ENCODE data around the gene COG4.
A peak's percentile ranks its signal among the peaks of the same experiment; 100 is the strongest.
"Not testable (repeated sequence)": the region's sequence is repeated elsewhere in the genome, so short reads cannot be mapped to it uniquely, and the experiment has no call there.

Gene COG4

DNA sequence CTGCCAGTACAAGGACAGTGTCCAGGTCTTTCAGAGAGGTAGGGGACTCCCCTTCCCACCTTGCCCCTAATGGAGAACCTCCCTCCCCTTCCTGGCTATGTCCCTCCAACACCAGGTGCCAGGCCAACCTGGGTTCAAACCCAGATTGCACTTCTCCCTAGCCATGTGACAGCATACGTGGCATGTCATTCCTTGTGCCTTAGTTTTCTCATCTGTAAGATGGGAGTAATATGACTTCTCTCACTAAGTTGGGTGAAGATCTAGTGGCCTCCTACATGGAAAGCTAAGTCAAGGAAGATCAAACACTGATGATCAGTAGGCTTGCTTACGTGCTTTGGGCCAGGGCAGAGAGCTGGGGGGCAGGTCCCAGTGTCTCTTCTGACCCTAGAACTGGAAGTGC lies 60.1 kb downstream of the COG4 start:
- H3K27me3 ChIP-seq (replicated peaks; ENCODE audit: control insufficient read depth, insufficient read depth, low read length, poor library complexity, severe bottlenecking), result no peaks in the 10 kb centered on the region
- DNase-seq, result no peak
- no peaks in the 10 kb centered on the region for H3K4me1 ChIP-seq (ENCODE audit: control insufficient read depth, insufficient read depth, low read length, poor library complexity, severe bottlenecking)
- no peak overlapping the region for H3K4me3 ChIP-seq (ENCODE audit: insufficient read depth, low read depth, low read length, poor library complexity, severe bottlenecking)
- no peak overlapping the region for H3K27ac ChIP-seq (ENCODE audit: insufficient read depth, low read length, poor library complexity, severe bottlenecking)
- H3K36me3 ChIP-seq (ENCODE audit: control insufficient read depth, insufficient read depth, low read length), result peaks cover 20% of the 10 kb centered on the region
- H3K9me3 ChIP-seq (ENCODE audit: control insufficient read depth, low read length), result no peaks in the 10 kb centered on the region

DNA sequence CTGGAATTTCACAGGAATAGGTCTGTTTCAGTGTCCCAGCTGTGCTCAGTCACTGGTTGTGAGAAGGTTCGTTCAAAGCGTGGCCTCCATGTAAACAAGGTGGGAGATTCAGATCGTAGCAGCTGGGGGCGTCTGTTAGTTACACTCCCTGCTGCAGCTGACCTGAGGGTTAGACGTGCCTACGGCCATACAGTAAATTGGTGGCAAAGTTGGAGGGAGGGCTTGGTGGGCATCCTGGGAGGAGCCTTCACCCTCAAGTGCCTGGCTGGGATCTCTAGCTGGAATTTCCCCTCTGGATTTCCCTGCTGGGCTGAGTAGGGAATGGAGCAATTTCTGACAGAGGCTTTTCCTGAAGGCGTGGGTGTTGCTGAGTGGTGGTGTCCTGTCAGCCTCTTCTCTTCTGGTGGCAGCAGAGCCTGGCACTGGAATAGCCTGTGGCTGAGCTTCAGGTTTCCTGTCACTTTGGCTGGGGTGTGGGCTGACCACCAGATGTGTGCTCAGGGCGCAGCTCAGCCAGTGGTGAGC lies 62.6 kb downstream of the COG4 start:
- DNase-seq, result no peak
- Histone ChIP-seq H3K9me3 (ENCODE audit: control insufficient read depth, low read length) (no peaks in the 10 kb centered on the region), H3K36me3 (ENCODE audit: control insufficient read depth, insufficient read depth, low read length) (peaks cover 13% of the 10 kb centered on the region), H3K27me3 (replicated peaks; ENCODE audit: control insufficient read depth, insufficient read depth, low read length, poor library complexity, severe bottlenecking) (no peaks in the 10 kb centered on the region), H3K4me3 (ENCODE audit: insufficient read depth, low read depth, low read length, poor library complexity, severe bottlenecking) (no peak overlapping the region), H3K4me1 (ENCODE audit: control insufficient read depth, insufficient read depth, low read length, poor library complexity, severe bottlenecking) (peaks cover 2% of the 10 kb centered on the region), H3K27ac (ENCODE audit: insufficient read depth, low read length, poor library complexity, severe bottlenecking) (no peak overlapping the region)

DNA sequence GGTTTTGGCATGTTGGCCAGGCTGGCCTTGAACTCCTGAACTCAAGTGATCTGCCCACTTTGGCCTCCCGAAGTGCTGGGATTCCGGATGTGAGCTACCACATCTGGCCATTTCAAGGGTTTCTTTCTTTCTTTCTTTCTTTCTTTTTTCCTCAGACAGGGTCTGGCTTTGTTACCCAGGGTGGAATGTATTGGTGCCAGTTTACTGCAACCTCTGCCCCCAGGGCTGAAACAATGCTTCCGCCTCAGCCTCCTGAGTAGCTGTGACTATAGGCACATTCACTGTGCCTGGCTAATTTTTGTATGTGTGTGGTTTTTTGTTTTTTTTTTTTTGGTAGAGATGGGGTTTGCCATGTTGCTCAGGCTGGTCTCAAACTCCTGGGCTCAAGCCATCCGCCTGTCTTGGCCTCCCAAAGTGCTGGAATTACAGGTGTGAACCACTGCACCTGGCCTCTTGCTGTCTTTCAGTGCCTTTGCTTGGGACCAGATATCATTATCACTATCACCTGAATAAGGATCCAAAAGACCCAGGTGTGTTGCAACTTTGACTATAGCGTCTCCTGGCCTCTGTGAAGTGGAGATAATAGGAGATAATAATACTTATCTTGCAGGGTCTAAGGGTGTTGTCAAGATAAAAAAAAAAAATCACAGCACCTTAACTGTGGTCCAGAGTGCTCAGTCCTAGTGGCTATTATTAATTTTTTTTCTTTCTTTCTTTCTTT lies 65.7 kb downstream of the COG4 start:
- no peak overlapping the region for H3K4me3 ChIP-seq (ENCODE audit: insufficient read depth, low read depth, low read length, poor library complexity, severe bottlenecking)
- H3K27me3 ChIP-seq (replicated peaks; ENCODE audit: control insufficient read depth, insufficient read depth, low read length, poor library complexity, severe bottlenecking), result no peaks in the 10 kb centered on the region
- H3K9me3 ChIP-seq (ENCODE audit: control insufficient read depth, low read length), result no peaks in the 10 kb centered on the region
- no peak overlapping the region for H3K27ac ChIP-seq (ENCODE audit: insufficient read depth, low read length, poor library complexity, severe bottlenecking)
- peaks cover 8% of the 10 kb centered on the region for H3K4me1 ChIP-seq (ENCODE audit: control insufficient read depth, insufficient read depth, low read length, poor library complexity, severe bottlenecking)
- no peak for DNase-seq
- H3K36me3 ChIP-seq (ENCODE audit: control insufficient read depth, insufficient read depth, low read length), result no peaks in the 10 kb centered on the region

DNA sequence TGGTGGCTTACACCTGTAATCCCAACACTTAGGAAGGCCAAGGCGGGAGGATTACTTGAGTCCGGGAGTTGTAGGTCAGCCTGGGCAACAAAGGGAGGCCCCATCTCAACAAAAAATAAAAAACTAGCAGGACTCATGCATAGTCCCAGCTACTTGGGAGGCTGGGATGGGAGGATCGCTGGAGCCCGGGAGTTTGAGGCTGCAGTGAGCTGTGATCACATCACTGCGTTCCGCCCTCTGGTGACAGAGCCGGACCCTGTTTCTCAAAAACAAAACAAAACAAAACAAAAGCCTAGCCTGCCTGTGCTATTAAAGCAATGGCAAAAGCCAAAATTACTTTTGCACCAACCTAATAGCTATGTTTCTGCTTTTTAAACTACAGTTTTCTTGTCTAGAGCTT lies 67.4 kb downstream of the COG4 start:
- DNase-seq, result no peak
- Histone ChIP-seq H3K27me3 (replicated peaks; ENCODE audit: control insufficient read depth, insufficient read depth, low read length, poor library complexity, severe bottlenecking) (no peaks in the 10 kb centered on the region), H3K9me3 (ENCODE audit: control insufficient read depth, low read length) (no peaks in the 10 kb centered on the region), H3K36me3 (ENCODE audit: control insufficient read depth, insufficient read depth, low read length) (no peaks in the 10 kb centered on the region), H3K27ac (ENCODE audit: insufficient read depth, low read length, poor library complexity, severe bottlenecking) (no peak overlapping the region), H3K4me1 (ENCODE audit: control insufficient read depth, insufficient read depth, low read length, poor library complexity, severe bottlenecking) (peaks cover 8% of the 10 kb centered on the region), H3K4me3 (ENCODE audit: insufficient read depth, low read depth, low read length, poor library complexity, severe bottlenecking) (no peak overlapping the region)

DNA sequence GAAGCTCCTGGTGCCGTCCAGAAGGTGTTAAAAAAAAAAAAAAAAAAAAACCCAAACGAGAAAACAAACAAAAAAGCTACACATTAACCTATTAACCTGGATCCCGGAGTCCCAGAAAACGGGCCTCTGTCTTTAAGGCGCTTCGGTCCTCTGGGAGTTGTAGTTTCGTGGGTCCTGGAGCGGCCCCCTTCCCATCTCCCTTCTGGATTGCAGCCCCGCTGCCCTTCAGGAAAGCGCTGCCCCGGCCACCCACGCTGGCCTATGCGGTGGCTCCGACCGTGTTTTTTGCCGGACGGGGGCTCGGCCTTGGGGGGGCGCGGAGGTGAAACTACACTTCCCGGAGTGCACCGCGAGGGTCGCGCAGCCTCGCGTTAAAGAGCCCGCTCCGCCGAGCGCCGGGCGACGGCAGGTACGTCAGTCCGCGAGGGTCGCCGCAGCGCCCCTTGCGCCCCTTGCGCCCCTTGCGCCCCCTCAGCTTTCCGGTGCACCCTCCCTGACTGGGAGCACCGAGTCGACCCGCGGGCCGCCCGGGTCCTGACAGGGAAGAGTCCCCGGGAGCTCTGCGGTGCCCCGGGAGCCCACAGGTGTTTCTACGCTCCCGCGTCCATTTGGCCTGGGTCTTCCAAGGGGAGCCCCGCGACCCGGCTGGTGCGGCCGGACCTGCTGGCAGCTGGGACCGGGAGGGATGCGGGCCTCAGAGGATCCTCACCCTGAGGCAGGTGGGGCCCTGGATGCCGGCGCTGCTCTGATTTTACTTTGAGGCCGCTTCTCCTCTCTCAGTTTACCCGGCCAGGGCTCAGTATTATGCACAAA lies 68.9 kb downstream of the COG4 start, which contains the start of gene FCSK:
Gene FCSK, plus strand, starts transcription at position 374 of the 813 bp plus-strand sequence. CDS start 8,596 bp downstream, outside the sequence.
- Histone ChIP-seq H3K36me3 (ENCODE audit: control insufficient read depth, insufficient read depth, low read length) (no peaks in the 10 kb centered on the region), H3K9me3 (ENCODE audit: control insufficient read depth, low read length) (no peaks in the 10 kb centered on the region), H3K4me1 (ENCODE audit: control insufficient read depth, insufficient read depth, low read length, poor library complexity, severe bottlenecking) (peaks cover 8% of the 10 kb centered on the region), H3K27ac (ENCODE audit: insufficient read depth, low read length, poor library complexity, severe bottlenecking) (peak within 1 kb of the TSS; percentile 92), H3K27me3 (replicated peaks; ENCODE audit: control insufficient read depth, insufficient read depth, low read length, poor library complexity, severe bottlenecking) (no peaks in the 10 kb centered on the region), H3K4me3 (ENCODE audit: insufficient read depth, low read depth, low read length, poor library complexity, severe bottlenecking) (peak within 1 kb of the TSS; percentile 98)
- DNase-seq, result peak; percentile 24 to 60 (median 48)

DNA sequence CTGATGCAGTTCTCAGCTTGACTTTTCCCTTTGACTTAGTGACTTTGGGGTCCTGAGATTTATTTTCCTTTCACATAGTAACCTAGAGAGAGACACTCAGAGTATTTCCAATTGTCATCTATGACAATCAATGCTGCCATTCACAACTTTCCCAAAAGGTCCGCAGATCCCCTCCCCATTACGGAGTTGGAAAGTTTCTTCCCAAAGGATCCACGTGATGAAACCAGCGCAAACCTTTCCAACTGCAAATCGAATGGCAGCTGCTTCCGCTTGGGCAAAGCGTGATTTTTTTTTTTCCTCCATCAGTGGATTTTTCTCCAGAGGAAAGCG lies 69.5 kb downstream of the COG4 start:
- Histone ChIP-seq H3K4me3 (ENCODE audit: insufficient read depth, low read depth, low read length, poor library complexity, severe bottlenecking) (peak overlapping the region; percentile 98), H3K4me1 (ENCODE audit: control insufficient read depth, insufficient read depth, low read length, poor library complexity, severe bottlenecking) (peaks cover 8% of the 10 kb centered on the region), H3K27ac (ENCODE audit: insufficient read depth, low read length, poor library complexity, severe bottlenecking) (peak overlapping the region; percentile 92), H3K36me3 (ENCODE audit: control insufficient read depth, insufficient read depth, low read length) (no peaks in the 10 kb centered on the region), H3K9me3 (ENCODE audit: control insufficient read depth, low read length) (no peaks in the 10 kb centered on the region), H3K27me3 (replicated peaks; ENCODE audit: control insufficient read depth, insufficient read depth, low read length, poor library complexity, severe bottlenecking) (no peaks in the 10 kb centered on the region)
- DNase-seq, result no peak

DNA sequence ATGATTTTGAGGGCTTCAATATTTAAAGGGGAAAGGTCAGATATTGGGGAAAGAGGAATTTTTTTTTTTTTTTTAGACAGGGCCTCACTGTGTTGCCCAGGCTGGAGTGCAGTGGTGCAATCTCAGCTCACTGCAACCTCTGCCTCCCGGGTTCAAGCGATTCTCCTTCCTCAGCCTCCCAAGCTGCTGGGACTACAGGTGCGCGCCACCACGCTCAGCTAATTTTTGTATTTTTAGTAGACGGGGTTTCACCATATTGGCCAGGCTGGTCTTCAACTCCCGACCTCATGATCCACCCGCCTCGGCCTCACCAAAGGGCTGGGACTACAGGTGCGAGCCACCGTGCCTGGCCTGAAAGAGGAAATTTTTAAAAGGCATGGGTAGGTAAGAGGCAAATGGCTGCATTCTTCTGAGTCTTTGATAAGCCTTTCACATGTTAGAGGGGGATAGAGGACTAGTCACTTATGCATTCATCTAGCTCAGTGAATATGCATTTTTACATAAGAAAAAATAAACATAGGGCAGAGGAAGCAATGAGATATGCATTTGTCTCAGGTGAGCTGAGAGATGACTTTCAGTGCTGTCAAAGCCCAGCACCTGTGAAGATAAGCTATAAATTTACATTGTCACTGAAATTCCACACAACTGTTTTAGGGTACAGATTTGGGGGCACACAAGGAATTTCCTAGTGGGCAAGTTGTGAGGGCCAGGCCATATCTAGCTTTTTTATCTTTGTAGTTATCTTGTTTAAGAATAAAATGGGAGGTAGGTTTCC lies 70.0 kb downstream of the COG4 start:
- H3K27me3 ChIP-seq (replicated peaks; ENCODE audit: control insufficient read depth, insufficient read depth, low read length, poor library complexity, severe bottlenecking), result no peaks in the 10 kb centered on the region
- no peak for DNase-seq
- peak overlapping the region; percentile 98 for H3K4me3 ChIP-seq (ENCODE audit: insufficient read depth, low read depth, low read length, poor library complexity, severe bottlenecking)
- H3K36me3 ChIP-seq (ENCODE audit: control insufficient read depth, insufficient read depth, low read length), result no peaks in the 10 kb centered on the region
- no peak overlapping the region for H3K27ac ChIP-seq (ENCODE audit: insufficient read depth, low read length, poor library complexity, severe bottlenecking)
- no peaks in the 10 kb centered on the region for H3K9me3 ChIP-seq (ENCODE audit: control insufficient read depth, low read length)
- peaks cover 8% of the 10 kb centered on the region for H3K4me1 ChIP-seq (ENCODE audit: control insufficient read depth, insufficient read depth, low read length, poor library complexity, severe bottlenecking)

DNA sequence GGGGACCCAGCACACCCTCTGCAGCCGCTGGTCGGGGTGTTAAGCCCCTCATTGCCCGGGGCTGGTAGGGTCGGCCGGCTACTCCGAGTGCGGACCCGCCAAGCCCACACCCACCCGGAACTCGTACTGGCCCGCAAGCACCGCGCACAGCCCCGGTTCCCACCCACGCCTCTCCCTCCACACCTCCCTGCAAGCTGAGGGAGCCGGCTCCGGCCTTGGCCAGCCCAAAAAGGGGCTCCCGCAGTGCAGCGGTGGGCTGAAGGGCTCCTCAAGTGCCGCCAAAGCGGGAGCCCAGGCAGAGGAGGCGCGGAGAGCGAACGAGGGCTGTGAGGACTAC lies 72.4 kb downstream of the COG4 start:
- H3K36me3 ChIP-seq (ENCODE audit: control insufficient read depth, insufficient read depth, low read length); H3K27ac ChIP-seq (ENCODE audit: insufficient read depth, low read length, poor library complexity, severe bottlenecking); H3K4me3 ChIP-seq (ENCODE audit: insufficient read depth, low read depth, low read length, poor library complexity, severe bottlenecking); H3K9me3 ChIP-seq (ENCODE audit: control insufficient read depth, low read length); H3K4me1 ChIP-seq (ENCODE audit: control insufficient read depth, insufficient read depth, low read length, poor library complexity, severe bottlenecking); H3K27me3 ChIP-seq (replicated peaks; ENCODE audit: control insufficient read depth, insufficient read depth, low read length, poor library complexity, severe bottlenecking); DNase-seq: not testable (repeated sequence)

DNA sequence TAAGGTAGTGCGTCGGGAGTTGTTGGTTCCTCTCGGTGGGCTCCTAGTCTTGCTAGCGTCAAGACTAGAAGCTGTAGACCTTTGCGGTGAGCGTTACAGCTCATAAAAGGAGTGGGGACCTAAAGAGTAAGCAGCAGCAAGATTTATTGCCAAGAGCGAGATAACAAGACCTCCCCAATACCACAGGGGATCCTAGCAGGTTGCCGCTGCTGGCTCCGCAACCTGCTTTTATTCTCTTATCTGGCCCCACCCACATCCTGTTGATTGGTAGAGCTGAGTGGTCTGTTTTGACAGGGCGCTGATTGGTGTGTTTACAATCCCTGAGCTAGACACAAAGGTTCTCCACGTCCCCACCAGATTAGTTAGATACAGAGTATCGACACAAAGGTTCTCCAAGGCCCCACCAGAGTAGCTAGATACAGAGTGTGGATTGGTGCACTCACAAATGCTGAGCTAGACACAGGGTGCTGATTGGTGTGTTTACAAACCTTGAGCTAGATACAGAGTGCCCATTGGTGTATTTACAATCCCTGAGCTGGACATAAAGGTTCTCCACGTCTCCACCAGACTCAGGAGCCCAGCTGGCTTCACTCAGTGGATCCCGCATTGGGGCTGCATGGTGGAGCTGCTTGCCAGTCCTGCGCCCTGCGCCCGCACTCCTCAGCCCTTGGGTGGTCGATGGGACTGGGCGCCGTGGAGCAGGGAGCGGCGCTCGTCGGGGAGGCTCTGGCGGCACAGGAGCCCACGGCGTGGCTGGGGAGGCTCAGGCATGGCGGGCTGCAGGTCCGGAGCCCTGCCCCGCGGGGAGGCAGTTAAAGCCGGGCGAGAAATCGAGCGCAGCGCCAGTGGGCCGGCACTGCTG lies 73.0 kb downstream of the COG4 start:
- not testable (repeated sequence) for H3K9me3 ChIP-seq (ENCODE audit: control insufficient read depth, low read length)

More for the DNA sequence above, 73.0 kb downstream of the COG4 start:
- not testable (repeated sequence) for H3K4me1 ChIP-seq (ENCODE audit: control insufficient read depth, insufficient read depth, low read length, poor library complexity, severe bottlenecking); H3K27me3 ChIP-seq (replicated peaks; ENCODE audit: control insufficient read depth, insufficient read depth, low read length, poor library complexity, severe bottlenecking); H3K4me3 ChIP-seq (ENCODE audit: insufficient read depth, low read depth, low read length, poor library complexity, severe bottlenecking); DNase-seq; H3K27ac ChIP-seq (ENCODE audit: insufficient read depth, low read length, poor library complexity, severe bottlenecking); H3K36me3 ChIP-seq (ENCODE audit: control insufficient read depth, insufficient read depth, low read length)

Measured in effector memory CD4-positive, alpha-beta T cell (primary cell).